ENCODE results near the gene SLC36A2. TPM values are rescaled to one million over a fixed set of nuclear protein-coding genes. Genes with fewer than 3 reads are reported as not detected.

Gene SLC36A2
- total and polyA plus RNA-seq, 4 donors, result not detected

- TF ChIP-seq HNF4A (conservative IDR thresholded peaks at IDR 0.05) (no peak), SP1 (IDR thresholded peaks at IDR 0.05) (no peak), EGR1 (IDR thresholded peaks at IDR 0.05; ENCODE audit: low read depth in 2 of 2) (no peak), RXRA (IDR thresholded peaks at IDR 0.05) (no peak), JUND (IDR thresholded peaks at IDR 0.05) (no peak), ATF3 (IDR thresholded peaks at IDR 0.05) (no peak), HNF4G (IDR thresholded peaks at IDR 0.05) (no peak), FOXA2 (IDR thresholded peaks at IDR 0.05) (no peak), YY1 (IDR thresholded peaks at IDR 0.05) (no peak), GABPA (IDR thresholded peaks at IDR 0.05 in 1 of 2, conservative IDR thresholded peaks at IDR 0.05 in 1 of 2) (no peak), FOXA1 (IDR thresholded peaks at IDR 0.05) (no peak)
- TF ChIP-seq, protein P1, sequence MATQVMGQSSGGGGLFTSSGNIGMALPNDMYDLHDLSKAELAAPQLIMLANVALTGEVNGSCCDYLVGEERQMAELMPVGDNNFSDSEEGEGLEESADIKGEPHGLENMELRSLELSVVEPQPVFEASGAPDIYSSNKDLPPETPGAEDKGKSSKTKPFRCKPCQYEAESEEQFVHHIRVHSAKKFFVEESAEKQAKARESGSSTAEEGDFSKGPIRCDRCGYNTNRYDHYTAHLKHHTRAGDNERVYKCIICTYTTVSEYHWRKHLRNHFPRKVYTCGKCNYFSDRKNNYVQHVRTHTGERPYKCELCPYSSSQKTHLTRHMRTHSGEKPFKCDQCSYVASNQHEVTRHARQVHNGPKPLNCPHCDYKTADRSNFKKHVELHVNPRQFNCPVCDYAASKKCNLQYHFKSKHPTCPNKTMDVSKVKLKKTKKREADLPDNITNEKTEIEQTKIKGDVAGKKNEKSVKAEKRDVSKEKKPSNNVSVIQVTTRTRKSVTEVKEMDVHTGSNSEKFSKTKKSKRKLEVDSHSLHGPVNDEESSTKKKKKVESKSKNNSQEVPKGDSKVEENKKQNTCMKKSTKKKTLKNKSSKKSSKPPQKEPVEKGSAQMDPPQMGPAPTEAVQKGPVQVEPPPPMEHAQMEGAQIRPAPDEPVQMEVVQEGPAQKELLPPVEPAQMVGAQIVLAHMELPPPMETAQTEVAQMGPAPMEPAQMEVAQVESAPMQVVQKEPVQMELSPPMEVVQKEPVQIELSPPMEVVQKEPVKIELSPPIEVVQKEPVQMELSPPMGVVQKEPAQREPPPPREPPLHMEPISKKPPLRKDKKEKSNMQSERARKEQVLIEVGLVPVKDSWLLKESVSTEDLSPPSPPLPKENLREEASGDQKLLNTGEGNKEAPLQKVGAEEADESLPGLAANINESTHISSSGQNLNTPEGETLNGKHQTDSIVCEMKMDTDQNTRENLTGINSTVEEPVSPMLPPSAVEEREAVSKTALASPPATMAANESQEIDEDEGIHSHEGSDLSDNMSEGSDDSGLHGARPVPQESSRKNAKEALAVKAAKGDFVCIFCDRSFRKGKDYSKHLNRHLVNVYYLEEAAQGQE (IDR thresholded peaks at IDR 0.05), result no peak
- TF ChIP-seq, protein P2, sequence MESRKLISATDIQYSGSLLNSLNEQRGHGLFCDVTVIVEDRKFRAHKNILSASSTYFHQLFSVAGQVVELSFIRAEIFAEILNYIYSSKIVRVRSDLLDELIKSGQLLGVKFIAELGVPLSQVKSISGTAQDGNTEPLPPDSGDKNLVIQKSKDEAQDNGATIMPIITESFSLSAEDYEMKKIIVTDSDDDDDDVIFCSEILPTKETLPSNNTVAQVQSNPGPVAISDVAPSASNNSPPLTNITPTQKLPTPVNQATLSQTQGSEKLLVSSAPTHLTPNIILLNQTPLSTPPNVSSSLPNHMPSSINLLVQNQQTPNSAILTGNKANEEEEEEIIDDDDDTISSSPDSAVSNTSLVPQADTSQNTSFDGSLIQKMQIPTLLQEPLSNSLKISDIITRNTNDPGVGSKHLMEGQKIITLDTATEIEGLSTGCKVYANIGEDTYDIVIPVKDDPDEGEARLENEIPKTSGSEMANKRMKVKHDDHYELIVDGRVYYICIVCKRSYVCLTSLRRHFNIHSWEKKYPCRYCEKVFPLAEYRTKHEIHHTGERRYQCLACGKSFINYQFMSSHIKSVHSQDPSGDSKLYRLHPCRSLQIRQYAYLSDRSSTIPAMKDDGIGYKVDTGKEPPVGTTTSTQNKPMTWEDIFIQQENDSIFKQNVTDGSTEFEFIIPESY (IDR thresholded peaks at IDR 0.05), result no peak
- no peaks in the 10 kb centered on the region for H3K4me1 ChIP-seq (ENCODE audit: control insufficient read depth in 4 of 4, insufficient read depth in 4 of 4, low read length in 3 of 4)
- no peak overlapping the region for H3K4me3 ChIP-seq (ENCODE audit: low read depth in 1 of 3, low read length in 3 of 3)
- no peak for DNase-seq (ENCODE audit: low spot score)
- no peaks in the 10 kb centered on the region for H3K9me3 ChIP-seq (ENCODE audit: control insufficient read depth in 4 of 4, low read length in 3 of 4)
- H3K27me3 ChIP-seq (ENCODE audit: control insufficient read depth in 4 of 4, insufficient read depth in 4 of 4, low read length in 3 of 4), result no peaks in the 10 kb centered on the region
- no peak overlapping the region for H3K9ac ChIP-seq (ENCODE audit: low read depth in 1 of 2, low read length in 2 of 2)
- 63% methylated on average over 2 of the region's 2 CpGs for WGBS
- H3K36me3 ChIP-seq (ENCODE audit: control insufficient read depth in 4 of 4, insufficient read depth in 3 of 4, low read depth in 1 of 4, low read length in 3 of 4), result no peaks in the 10 kb centered on the region
- no peak overlapping the region for H3K27ac ChIP-seq (ENCODE audit: low read depth in 1 of 2, low read length in 2 of 2)
These were observed 59.2 kb downstream of the SLC36A2 start for GRCh38 chr5:151288180-151288579.

DNA sequence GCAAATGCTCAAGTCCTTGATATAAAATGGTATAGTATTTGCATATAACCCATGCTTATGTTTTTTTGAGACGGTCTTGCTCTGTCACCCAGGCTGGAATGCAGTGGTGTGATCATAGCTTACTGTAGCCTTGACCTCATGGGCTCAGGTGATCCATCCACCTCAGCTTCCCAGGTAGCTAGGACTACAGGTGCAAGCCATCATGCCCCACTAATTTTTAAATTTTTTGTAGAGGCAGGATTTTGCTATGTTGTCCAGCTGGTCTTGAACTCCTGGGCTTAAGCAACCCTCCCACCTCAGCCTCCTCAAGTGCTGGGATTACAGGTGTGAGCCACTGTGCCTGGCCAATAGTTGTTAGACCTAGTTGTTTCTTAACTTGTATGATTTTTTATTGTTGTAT is 61.1 kb downstream of the SLC36A2 start:
- no peak overlapping the region for H3K4me3 ChIP-seq (ENCODE audit: low read depth in 1 of 3, low read length in 3 of 3)
- DNase-seq (ENCODE audit: low spot score), result no peak
- 87% methylated on average over 1 of the region's 1 CpG for WGBS
- TF ChIP-seq, protein P1 (IDR thresholded peaks at IDR 0.05), result no peak
- TF ChIP-seq CTCF (IDR thresholded peaks at IDR 0.05; ENCODE audit: low read depth, low read length, missing input control) (no peak), SP1 (IDR thresholded peaks at IDR 0.05) (no peak), YY1 (IDR thresholded peaks at IDR 0.05) (no peak)
- TF ChIP-seq, protein P2 (IDR thresholded peaks at IDR 0.05), result no peak
- no peaks in the 10 kb centered on the region for H3K4me1 ChIP-seq (ENCODE audit: control insufficient read depth in 4 of 4, insufficient read depth in 4 of 4, low read length in 3 of 4)
- no peak overlapping the region for H3K9ac ChIP-seq (ENCODE audit: low read depth in 1 of 2, low read length in 2 of 2)
- no peak overlapping the region for H3K27ac ChIP-seq (ENCODE audit: low read depth in 1 of 2, low read length in 2 of 2)
- H3K9me3 ChIP-seq (ENCODE audit: control insufficient read depth in 4 of 4, low read length in 3 of 4), result no peaks in the 10 kb centered on the region
- no peaks in the 10 kb centered on the region for H3K27me3 ChIP-seq (ENCODE audit: control insufficient read depth in 4 of 4, insufficient read depth in 4 of 4, low read length in 3 of 4)
- H3K36me3 ChIP-seq (ENCODE audit: control insufficient read depth in 4 of 4, insufficient read depth in 3 of 4, low read depth in 1 of 4, low read length in 3 of 4), result no peaks in the 10 kb centered on the region
